HG03432 (cell line): ENCODE measurements around the gene KREMEN2.
"Not testable (repeated sequence)": the region's sequence is repeated elsewhere in the genome, so short reads cannot be mapped to it uniquely, and the experiment has no call there.

Experiments used
- ATAC-seq: cut with Tn5 transposase; IDR thresholded peaks from one replicate; pipeline ENCODE4 v1.9.1; 2021; ENCODE audit warnings: mild to moderate bottlenecking, moderate library complexity; ENCODE audit not compliant: unreplicated experiment

The KREMEN2 gene, protein sequence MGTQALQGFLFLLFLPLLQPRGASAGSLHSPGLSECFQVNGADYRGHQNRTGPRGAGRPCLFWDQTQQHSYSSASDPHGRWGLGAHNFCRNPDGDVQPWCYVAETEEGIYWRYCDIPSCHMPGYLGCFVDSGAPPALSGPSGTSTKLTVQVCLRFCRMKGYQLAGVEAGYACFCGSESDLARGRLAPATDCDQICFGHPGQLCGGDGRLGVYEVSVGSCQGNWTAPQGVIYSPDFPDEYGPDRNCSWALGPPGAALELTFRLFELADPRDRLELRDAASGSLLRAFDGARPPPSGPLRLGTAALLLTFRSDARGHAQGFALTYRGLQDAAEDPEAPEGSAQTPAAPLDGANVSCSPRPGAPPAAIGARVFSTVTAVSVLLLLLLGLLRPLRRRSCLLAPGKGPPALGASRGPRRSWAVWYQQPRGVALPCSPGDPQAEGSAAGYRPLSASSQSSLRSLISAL

DNA sequence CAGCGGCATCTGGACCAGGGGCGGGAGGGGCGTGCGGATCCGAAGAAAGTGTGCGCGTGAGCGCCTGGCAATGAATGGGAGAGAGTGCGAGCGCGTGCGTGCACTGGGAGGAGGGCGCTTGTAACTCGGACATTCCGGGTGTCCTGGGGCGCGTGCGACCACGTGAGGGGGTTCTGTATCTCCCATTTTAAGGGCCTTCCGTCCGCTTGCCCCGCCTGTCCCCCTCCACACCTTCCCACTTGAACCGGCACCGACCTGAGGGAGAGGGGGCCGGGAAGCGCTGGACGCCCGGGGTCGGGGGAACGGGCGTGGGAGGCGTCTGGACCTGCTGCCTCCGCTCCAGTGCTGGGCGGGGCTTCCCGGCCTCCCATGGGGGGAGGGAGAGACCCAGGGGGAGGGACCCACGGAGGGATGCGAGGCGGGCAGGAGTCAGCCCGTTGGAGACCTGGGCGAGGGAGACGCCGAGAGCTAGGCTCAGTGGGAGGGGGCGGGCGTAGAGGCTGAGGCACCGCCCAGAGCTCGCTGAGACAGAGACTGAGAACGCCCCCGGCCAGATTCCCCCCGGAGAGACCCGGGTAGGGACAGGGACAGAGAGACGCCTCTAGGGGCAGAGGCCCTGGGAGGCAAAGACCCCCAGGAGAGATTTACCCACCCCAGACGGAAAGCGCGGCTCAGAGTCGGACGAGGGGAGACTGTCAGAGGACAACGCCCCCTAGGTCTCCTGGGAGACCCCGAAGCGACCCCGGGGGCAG, at the start of gene KREMEN2:
TSS of gene KREMEN2 (plus strand) at position 553 of the 752 bp plus-strand sequence. CDS start 246 bp downstream, outside the sequence.
- ATAC-seq: no peak

DNA sequence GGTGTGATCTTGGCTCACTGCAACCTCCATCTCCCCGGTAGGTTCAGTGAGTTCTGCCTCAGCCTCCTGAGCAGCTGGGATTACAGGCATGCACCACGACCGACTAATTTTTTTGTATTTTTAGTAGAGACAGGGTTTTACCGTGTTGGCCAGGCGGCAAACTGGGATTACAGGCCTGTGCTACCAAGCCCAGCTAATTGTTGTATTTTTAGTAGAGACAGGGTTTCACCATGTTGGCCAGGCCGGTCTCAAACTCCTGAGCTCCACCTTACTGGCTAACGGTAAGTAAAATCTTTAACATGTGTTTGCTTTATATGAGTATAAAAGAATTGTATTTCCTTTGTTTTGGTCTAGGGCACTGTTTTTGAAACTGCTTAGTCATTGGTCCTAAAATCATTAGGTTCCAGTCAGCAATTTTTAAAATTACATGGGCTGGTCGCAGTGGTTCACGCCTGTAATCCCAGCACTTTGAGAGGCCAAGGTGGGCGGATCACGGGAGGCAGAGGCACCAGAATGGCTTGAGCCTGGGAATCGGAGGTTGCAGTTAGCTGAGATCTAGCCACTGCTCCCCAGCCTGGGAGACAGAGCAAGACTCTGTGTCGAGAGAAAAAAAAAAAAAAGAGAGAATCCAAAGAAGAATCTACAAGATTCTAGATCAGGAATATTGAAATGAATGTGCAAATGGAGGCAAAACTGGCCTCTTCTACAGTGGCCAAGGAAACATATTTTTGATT, 48.7 kb upstream of the KREMEN2 start:
- ATAC-seq: no peak

DNA sequence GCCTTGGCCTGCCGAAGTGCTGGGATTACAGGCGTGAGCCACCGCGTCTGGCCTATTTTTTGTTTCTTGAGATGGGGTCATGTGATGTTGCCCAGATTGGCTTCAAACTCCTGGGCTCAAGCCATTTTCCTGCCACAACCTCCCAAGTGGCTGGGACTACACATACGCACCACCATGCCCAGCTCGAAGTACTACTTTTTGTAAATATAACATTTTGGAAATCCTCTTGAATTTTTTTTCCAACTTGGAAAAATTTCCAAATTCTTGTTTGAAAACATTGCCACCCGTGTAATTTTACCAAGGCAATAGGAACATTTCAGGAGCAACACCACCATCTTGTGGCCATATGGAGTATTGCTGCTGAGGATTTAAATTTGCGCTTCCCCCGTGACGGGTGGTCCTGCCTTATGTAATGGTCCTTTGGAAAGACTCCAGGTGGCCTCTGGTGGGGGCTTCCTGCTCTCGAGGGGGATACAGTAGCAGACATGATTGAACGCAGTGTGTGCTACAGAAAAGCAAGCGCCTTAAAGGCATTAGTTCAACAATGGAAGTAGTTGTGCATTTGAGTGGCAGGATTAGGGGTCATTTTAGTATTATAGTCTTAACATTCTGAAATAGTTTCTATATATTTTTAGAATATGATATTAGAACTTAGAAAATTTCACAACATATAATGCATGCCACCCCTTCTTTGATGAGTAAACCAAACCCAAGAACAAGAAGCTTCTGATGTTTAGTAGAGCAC, 44.4 kb upstream of the KREMEN2 start:
- no peak for ATAC-seq

DNA sequence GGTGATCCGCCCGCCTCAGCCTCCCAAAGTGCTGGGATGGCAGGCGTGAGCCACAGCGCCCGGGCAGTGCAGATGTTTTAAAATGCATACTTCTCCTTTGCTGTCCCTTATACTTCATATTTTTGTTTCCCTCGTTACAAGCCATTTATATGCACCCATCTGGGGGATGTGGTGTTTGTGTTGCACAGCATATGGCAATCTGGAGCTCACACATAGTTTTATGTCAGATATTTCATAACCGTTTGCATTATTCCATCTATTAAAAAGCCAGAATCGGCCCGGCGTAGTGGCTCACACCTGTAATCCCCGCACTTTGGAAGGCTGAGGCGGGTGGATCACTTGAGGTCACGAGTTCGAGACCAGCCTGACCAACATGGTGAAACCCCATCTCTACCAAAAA, 40.6 kb upstream of the KREMEN2 start:
- no peak for ATAC-seq

DNA sequence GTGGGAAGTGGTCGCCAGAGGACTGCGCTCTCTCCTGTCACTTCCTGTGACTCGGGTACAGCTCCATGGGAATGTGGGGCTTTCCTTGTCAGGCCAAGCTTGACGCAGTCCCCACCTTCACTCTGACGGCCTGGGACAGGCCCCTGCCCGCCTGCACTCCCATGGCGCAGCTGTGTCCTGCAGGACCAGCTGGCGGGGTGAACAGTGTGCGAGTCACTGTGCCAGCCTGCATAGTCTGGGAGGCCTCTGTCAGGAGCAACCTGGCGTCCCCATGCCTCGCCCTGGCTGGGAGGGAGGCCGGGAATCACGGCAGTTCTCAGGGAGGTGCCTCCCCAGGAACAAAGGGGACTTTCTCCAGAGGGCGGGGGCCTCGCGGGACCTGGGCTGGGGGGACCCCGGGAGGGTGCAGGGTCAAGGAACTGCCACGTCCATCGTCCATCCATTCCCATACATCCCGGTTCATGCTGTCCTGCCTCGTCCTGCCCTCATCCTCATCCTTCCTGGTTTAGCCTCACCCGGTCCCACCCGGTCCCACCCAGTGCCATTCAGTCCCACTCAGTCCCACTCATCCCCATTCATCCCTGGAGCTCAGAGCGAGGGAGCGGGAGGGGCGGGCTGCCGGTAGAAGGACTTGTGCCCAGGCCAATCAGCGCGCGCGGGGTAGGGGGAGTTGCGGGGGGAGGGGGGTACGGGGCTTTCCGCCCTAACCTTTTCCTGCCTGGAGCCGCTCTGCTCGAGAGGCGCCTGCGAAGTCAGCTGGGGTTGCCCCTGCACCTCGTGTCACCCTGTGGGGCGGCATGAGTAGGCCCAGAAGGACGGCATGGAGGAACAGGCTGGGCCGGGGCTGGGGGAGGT, 38.9 kb upstream of the KREMEN2 start:
- no peak for ATAC-seq

DNA sequence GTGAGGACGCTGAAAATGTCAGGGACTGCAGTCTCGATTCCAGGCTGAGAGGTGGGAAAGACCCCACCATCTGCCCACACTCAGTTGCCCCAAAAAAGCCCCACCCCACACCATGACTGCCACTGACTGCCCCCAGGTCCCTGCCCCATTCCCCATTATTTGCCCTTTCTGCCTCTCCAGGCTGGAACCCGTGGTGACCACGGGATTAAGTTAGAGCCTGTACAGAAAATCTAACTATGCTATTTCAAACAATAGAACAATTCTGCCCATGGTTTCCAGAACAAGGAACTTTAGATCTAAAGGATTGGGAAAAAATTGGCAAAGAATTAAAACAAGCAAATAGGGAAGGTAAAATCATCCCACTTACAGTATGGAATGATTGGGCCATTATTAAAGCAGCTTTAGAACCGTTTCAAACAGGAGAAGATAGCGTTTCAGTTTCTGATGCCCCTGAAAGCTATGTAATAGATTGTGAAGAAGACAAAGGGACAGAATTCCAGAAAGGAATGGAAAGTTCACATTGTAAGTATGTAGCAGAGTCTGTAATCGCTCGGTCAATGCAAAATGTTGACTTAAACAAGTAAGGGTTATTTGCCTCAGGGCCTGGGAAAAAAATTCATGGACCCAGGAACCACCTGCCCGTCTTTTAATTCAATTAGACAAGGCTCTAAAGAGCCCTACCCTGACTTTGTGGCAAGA, 38.0 kb upstream of the KREMEN2 start:
- ATAC-seq: no peak

DNA sequence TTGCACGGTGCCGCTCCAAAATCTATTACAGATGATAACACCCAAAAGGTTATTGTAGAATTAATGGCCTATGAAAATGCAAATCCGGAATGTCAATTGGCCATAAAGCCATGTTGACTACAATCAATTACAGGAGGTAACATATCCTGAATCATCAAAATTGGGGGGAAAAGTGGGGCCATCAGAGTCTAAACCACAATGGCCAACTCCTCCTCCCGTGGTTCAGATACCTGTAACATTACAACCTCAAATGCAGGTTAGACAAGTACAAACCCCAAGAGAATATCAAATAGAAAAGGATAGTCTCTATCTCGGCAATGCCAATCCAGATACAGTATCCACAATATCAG, 37.5 kb upstream of the KREMEN2 start:
- no peak for ATAC-seq

DNA sequence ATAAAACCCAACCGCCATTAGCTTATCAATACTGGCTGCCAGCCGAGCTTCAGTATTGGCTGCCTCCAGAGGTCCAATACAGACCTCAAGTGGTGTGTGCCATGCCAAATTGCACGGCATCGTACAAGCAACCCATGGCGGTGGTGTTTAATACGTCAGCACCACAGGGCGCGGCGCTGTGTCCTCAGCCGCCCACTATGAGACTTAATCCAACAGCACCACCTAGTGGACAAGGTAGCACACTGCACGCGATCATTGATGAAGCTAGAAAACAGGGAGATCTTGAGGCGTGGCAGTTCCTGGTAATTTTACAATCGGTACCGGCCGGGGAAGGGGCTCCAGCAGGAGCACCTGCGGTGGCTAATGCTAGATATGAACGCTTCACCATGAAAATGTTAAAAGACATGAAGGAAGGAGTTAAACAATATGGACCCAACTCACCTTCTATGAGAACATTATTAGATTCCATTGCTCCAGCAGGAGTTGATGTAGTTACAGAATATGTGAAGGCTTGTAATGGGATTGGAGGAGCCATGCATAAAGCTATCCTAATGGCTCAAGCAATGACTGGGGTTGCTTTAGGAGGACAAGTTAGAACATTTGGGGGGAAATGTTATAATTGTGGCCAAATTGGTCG, 36.9 kb upstream of the KREMEN2 start:
- no peak for ATAC-seq

DNA sequence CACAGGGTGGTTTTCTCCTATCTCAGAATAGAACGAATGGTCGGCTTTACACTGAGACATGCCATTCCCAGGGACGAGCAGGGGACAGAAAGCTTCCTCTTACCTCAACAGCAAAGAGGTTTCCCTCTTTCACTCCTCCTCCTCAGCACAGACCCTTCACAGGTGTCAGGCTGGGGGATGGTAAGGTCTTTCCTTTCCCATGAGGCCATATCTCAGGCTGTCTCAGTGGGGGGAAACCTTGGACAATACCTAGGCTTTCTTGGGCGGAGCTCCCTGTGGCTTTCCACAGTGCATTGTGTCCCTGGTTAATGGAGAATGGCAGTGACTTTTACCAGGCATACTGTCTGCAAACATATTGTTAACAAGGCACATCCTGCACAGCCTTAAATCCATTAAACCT, 35.9 kb upstream of the KREMEN2 start:
- not testable (repeated sequence) for ATAC-seq

DNA sequence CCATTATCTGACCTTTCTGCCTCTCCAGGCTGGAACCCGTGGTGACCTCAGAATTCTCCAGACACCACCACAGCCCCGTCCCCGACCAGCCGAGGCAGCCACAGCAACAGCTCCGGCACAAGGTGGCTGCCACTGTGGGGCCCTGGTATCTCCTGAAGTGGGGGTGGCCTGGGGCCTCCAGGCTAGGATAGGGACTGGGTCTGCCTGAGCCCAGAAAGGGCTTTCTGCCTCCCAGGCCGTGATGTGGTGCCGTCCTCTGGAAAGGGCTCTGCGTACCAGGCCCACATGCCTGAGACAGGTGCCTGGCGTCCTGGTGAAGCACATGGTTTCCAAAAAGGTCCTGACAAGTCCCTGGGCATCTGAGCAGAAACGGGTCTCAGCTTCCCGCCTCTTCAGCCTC, 35.3 kb upstream of the KREMEN2 start:
- ATAC-seq: no peak

DNA sequence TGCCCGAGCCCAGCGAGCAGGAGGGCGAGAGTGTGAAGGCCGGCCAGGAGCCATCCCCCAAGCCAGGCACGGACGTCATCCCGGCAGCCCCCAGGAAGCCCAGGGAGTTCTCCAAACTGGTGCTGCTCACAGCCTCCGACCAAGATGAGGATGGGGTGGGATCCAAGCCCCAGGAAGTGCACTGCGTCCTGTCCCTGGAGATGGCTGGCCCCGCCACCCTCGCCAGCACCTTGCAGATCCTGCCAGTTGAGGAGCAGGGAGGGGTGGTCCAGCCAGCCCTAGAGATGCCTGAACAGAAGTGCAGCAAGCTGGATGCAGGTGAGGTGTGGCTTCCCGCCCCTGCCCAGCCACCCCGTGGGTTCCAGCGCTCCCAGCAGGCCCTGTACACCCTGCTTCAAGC, 34.4 kb upstream of the KREMEN2 start:
- no peak for ATAC-seq

DNA sequence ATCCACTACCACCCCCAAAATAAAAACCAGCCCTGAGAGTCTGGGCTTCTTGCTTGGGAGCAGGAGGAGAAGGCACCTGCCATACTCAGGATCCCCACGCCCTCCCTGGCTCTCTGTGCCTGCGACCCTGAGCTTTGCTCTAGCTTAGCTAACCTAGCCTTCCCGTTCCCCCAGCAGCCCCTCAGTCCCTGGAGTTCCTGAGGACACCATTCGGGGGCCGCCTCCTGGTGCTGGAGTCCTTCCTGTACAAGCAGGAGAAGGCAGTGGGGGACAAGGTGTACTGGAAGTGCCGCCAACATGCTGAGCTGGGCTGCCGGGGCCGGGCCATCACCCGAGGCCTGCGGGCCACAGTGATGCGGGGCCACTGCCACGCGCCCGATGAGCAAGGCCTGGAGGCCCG, 33.8 kb upstream of the KREMEN2 start:
- no peak for ATAC-seq

DNA sequence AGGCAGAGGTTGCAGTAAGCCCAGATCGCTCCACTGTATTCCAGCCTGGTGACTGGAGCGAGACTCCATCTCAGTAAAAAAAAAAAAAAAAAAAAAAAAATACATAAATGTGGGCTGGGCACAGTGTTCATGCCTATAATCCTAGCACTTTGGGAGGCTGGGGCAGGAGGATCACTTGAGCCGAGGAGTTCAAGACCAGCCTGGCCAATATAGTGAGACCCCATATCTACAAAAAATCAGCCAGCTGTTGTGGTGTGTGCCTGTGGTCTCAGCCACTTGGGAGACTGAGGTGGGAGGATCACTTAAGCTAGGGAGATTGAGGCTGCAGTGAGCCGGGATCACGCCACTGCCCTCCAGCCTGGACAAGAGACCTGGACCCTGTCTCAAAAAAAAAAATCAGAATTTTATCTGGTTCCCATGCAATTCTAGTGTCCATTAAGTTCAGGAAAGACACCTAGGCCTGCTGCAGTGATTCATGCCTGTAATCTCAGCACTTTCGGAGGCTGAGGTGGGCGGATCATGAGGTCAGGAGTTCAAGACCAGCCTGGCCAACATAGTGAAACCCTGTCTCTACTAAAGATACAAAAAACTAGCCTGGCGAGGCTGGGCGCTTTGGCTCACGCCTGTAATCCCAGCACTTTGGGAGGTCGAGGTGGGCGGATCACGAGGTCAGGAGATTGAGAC, 32.7 kb upstream of the KREMEN2 start:
- ATAC-seq: not testable (repeated sequence)

DNA sequence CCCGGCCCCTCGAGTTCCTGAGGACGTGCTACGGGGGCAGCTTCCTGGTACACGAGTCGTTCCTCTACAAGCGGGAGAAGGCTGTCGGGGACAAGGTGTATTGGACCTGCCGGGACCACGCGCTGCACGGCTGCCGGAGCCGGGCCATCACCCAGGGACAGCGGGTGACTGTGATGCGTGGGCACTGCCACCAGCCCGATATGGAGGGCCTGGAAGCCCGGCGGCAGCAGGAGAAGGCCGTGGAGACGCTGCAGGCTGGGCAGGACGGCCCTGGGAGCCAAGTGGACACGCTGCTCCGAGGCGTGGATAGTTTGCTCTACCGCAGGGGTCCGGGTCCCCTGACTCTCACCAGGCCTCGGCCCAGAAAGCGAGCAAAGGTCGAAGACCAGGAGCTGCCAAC, 30.9 kb upstream of the KREMEN2 start:
- ATAC-seq: no peak

DNA sequence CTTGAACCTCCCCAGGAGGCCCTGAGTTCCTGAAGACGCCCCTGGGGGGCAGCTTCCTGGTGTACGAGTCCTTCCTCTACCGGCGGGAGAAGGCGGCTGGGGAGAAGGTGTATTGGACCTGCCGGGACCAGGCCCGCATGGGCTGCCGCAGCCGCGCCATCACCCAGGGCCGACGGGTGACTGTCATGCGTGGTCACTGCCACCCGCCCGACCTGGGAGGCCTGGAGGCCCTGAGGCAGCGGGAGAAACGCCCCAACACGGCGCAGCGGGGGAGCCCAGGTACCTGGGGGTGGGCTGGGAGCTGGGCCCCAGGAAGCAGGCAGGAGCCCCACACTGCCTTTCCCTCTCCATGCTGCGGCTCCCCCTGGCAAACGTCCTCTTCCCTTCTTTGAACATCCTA, 30.4 kb upstream of the KREMEN2 start:
- ATAC-seq: no peak

DNA sequence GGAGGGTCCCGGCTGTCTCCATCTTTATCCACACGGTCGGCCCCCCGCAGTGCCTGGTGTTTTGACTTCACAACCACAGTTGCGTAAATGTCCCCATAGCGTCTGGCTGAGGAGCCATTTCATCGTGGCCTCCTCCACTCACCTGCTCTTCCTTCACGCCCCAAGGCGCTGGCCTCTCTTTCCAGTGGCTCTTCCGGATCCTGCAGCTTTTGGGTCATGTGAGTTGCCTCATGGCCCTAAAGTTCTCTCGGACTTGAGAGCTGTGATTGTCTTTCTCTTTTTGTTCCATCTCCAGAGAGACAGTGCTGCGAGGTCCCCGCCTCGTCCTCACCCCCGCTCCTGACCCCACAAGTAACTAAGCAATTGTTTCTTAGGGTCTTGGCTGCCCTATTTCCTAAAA, 29.6 kb upstream of the KREMEN2 start:
- no peak for ATAC-seq

DNA sequence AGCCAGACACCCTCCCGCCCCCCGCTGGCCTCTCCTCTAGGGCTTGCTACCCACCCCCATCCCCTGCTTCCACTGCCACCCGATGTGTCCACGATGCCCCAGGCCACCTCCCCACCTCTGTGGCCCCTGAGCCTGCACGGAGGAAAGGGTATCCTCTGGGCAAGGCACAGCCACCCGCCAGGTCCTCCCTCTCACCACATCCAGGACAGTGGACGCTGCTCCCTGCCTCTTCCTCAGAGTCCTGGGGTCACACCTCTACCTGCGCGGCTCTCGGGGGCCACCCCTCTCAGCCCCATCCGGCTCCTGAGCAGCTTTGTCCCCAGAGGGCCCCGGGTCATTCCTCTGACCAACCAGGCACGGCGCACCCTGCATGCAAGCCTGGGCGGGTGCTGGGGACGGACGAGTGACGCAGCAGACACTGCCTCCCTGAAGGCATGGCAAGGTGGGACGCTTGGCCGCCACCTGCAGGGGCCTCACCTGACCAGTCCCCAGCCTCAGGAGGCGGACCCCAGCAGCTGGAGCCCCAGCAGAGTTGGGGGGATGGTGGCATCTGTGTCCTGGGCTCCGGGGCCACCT, 27.6 kb upstream of the KREMEN2 start:
- no peak for ATAC-seq

DNA sequence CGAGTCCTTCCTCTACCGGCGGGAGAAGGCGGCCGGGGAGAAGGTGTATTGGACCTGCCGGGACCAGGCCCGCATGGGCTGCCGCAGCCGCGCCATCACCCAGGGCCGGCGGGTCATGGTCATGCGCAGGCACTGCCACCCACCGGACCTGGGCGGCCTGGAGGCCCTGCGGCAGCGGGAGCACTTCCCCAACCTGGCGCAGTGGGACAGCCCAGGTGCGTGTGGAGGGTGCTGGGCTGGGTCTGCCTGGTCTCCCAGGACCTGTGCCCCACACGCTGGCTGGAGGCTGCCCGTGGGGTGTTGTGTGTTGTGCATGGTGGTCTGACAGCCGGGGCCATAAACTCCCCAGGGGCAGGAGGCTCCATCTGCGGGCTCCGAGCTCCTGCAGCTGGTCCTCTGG, 26.9 kb upstream of the KREMEN2 start:
- no peak for ATAC-seq
